Trophoblast cell (in vitro differentiated cells and primary cell): ENCODE measurements around the gene ANKUB1.

Source experiments
- DNase-seq, 2 donors: peaks; one replicate each; pipeline ENCODE4 v3.0.0-alpha.2; 2016
- H2AFZ ChIP-seq: 2 replicates; pipeline ENCODE4 v1.6.1; 2013; ENCODE audit warnings: low read length, moderate library complexity, mild to moderate bottlenecking; ENCODE audit not compliant: insufficient read depth, poor library complexity
- H2AK5ac ChIP-seq: 2 replicates; pipeline ENCODE4 v1.6.1; 2013; ENCODE audit warnings: mild to moderate bottlenecking, low read length
- H2BK120ac ChIP-seq: 2 replicates; pipeline ENCODE4 v1.6.1; 2013; ENCODE audit warnings: low read length, mild to moderate bottlenecking, moderate library complexity; ENCODE audit not compliant: insufficient read depth, poor library complexity
- H2BK12ac ChIP-seq: 2 replicates; pipeline ENCODE4 v1.6.1; 2013; ENCODE audit warnings: mild to moderate bottlenecking, low read length, moderate library complexity
- H2BK5ac ChIP-seq: 2 replicates; pipeline ENCODE4 v1.6.1; 2013; ENCODE audit warnings: low read length, low read depth, moderate library complexity, mild to moderate bottlenecking; ENCODE audit not compliant: poor library complexity
- H3K14ac ChIP-seq: 2 replicates; pipeline ENCODE4 v1.6.1; 2013; ENCODE audit warnings: mild to moderate bottlenecking, low read length
- H3K18ac ChIP-seq: 2 replicates; pipeline ENCODE4 v1.6.1; 2013; ENCODE audit warnings: mild to moderate bottlenecking, low read length
- H3K23ac ChIP-seq: 2 replicates; pipeline ENCODE4 v1.6.1; 2013; ENCODE audit warnings: low read length
- H3K27ac ChIP-seq: 2 replicates; pipeline ENCODE4 v1.5.1; 2013; ENCODE audit warnings: low read depth, mild to moderate bottlenecking, inconsistent platforms, low read length, moderate library complexity
- H3K27me3 ChIP-seq: 2 replicates; pipeline ENCODE4 v1.6.1; 2013; ENCODE audit warnings: inconsistent platforms, mild to moderate bottlenecking, low read length, moderate library complexity; ENCODE audit not compliant: insufficient read depth
- H3K36me3 ChIP-seq, 2 experiments: 1 replicate in 1 of 2; 2 replicates in 1 of 2; pipeline ENCODE4 v1.6.1; 2013; ENCODE audit warnings: low read length in 2 of 2, mild to moderate bottlenecking in 2 of 2, moderate library complexity in 1 of 2; ENCODE audit not compliant: insufficient read depth in 2 of 2, control insufficient read depth in 1 of 2
- H3K4ac ChIP-seq: 2 replicates; pipeline ENCODE4 v1.6.1; 2013; ENCODE audit warnings: low read depth, mild to moderate bottlenecking, low read length, moderate library complexity
- H3K4me1 ChIP-seq, 2 experiments: 1 replicate in 1 of 2; 2 replicates in 1 of 2; pipeline ENCODE4 v1.6.1; 2013; ENCODE audit warnings: low read length in 2 of 2, mild to moderate bottlenecking in 2 of 2, moderate library complexity in 1 of 2; ENCODE audit not compliant: insufficient read depth in 2 of 2, control insufficient read depth in 1 of 2
- H3K4me2 ChIP-seq: 2 replicates; pipeline ENCODE4 v1.6.1; 2013; ENCODE audit warnings: inconsistent platforms, mild to moderate bottlenecking, low read length, moderate library complexity
- H3K4me3 ChIP-seq: 2 replicates; pipeline ENCODE4 v1.5.1; 2013; ENCODE audit warnings: mild to moderate bottlenecking, low read depth, low read length, inconsistent platforms
- H3K79me1 ChIP-seq: one replicate; pipeline ENCODE4 v1.6.1; 2013; ENCODE audit warnings: low read length
- H3K79me2 ChIP-seq: 2 replicates; pipeline ENCODE4 v1.6.1; 2013; ENCODE audit warnings: low read length, mild to moderate bottlenecking; ENCODE audit not compliant: control insufficient read depth, insufficient read depth, poor library complexity
- H3K9ac ChIP-seq: 2 replicates; pipeline ENCODE4 v1.6.1; 2013; ENCODE audit warnings: mild to moderate bottlenecking, low read length
- H3K9me3 ChIP-seq: 2 replicates; pipeline ENCODE4 v1.6.1; 2013; ENCODE audit warnings: low read depth, mild to moderate bottlenecking, control low read depth, inconsistent platforms, low read length; ENCODE audit not compliant: insufficient read depth
- H4K12ac ChIP-seq: 2 replicates; pipeline ENCODE4 v1.6.1; 2013; ENCODE audit warnings: low read depth, mild to moderate bottlenecking, low read length, moderate library complexity
- H4K8ac ChIP-seq: 2 replicates; pipeline ENCODE4 v1.6.1; 2013; ENCODE audit warnings: low read depth, mild to moderate bottlenecking, low read length, moderate library complexity
- H4K91ac ChIP-seq: one replicate; pipeline ENCODE4 v1.6.1; 2013; ENCODE audit warnings: low read depth, mild to moderate bottlenecking, low read length, moderate library complexity
- WGBS: extraction: QIAGEN DNeasy Blood & Tissue Kit; methylation state at CpG from one replicate; pipeline ENCODE4 v1.1.7; 2013; ENCODE audit warnings: missing lambda C conversion rate; ENCODE audit not compliant: insufficient read length, insufficient coverage; ENCODE audit errors: extremely low coverage; 5-methylcytosine and 5-hydroxymethylcytosine counted together

ANKUB1 gene

GRCh38 chr3:149819432-149819831 lies 27.1 kb upstream of the ANKUB1 start:
- H3K27ac ChIP-seq: no peak overlapping the region

GRCh38 chr3:149816986-149817385 lies 24.6 kb upstream of the ANKUB1 start:
- Histone ChIP-seq H4K91ac (no peak overlapping the region), H2BK120ac (no peak overlapping the region), H3K18ac (no peak overlapping the region), H2BK5ac (no peak overlapping the region), H3K23ac (no peak overlapping the region), H3K79me1 (peaks cover 10% of the 10 kb centered on the region), H3K36me3 (no peaks in the 10 kb centered on the region), H3K4ac (no peak overlapping the region), H3K4me2 (no peak overlapping the region), H4K12ac (no peak overlapping the region), H2AK5ac (no peak overlapping the region), H3K27ac (no peak overlapping the region), H2BK12ac (no peak overlapping the region), H3K4me1 (peaks cover 0 to 2% of the 10 kb centered on the region in 2 experiments), H2AFZ (no peak overlapping the region), H3K79me2 (peaks cover 7% of the 10 kb centered on the region), H3K9ac (no peak overlapping the region), H3K14ac (no peak overlapping the region), H3K27me3 (no peaks in the 10 kb centered on the region), H4K8ac (no peak overlapping the region), H3K4me3 (no peak overlapping the region), H3K9me3 (no peaks in the 10 kb centered on the region)
- peak in 1 of 2 donors; percentile 36 for DNase-seq
- 100% methylated on average over 1 of the region's 2 CpGs for WGBS

More at GRCh38 chr3:149819432-149819831, 27.1 kb upstream of the ANKUB1 start:
- no peak overlapping the region for H3K4me3 ChIP-seq
- no CpG with 5 or more reads among the region's 1 CpG for WGBS
- H2BK120ac ChIP-seq: no peak overlapping the region
- H4K12ac ChIP-seq: no peak overlapping the region
- no peak overlapping the region for H3K4ac ChIP-seq
- no peaks in the 10 kb centered on the region for H3K79me2 ChIP-seq
- DNase-seq: no peak
- no peak overlapping the region for H2BK5ac ChIP-seq
- H3K23ac ChIP-seq: no peak overlapping the region
- no peak overlapping the region for H3K9ac ChIP-seq
- no peaks in the 10 kb centered on the region for H3K4me1 ChIP-seq
- no peak overlapping the region for H4K91ac ChIP-seq
- no peak overlapping the region for H3K14ac ChIP-seq
- H2AFZ ChIP-seq: no peak overlapping the region
- H3K9me3 ChIP-seq: no peaks in the 10 kb centered on the region
- H3K79me1 ChIP-seq: no peaks in the 10 kb centered on the region
- no peak overlapping the region for H3K18ac ChIP-seq
- H3K36me3 ChIP-seq: no peaks in the 10 kb centered on the region
- H3K27me3 ChIP-seq: no peaks in the 10 kb centered on the region
- no peak overlapping the region for H4K8ac ChIP-seq
- H3K4me2 ChIP-seq: no peak overlapping the region
- H2AK5ac ChIP-seq: no peak overlapping the region
- H2BK12ac ChIP-seq: no peak overlapping the region

- Histone ChIP-seq H3K9ac (no peak overlapping the region), H4K12ac (no peak overlapping the region), H3K18ac (no peak overlapping the region), H3K79me1 (peaks cover 10% of the 10 kb centered on the region), H3K27me3 (no peaks in the 10 kb centered on the region), H4K91ac (no peak overlapping the region), H3K27ac (no peak overlapping the region), H2AK5ac (no peak overlapping the region), H2BK5ac (no peak overlapping the region), H3K4me3 (no peak overlapping the region), H4K8ac (no peak overlapping the region), H2BK120ac (no peak overlapping the region), H3K4me1 (peaks cover 0 to 2% of the 10 kb centered on the region in 2 experiments), H3K9me3 (no peaks in the 10 kb centered on the region), H3K79me2 (peaks cover 7% of the 10 kb centered on the region), H2AFZ (no peak overlapping the region), H3K4me2 (no peak overlapping the region), H3K23ac (no peak overlapping the region), H3K14ac (no peak overlapping the region), H3K4ac (no peak overlapping the region), H2BK12ac (no peak overlapping the region), H3K36me3 (no peaks in the 10 kb centered on the region)
- no CpG with 5 or more reads among the region's 3 CpGs for whole genome bisulfite sequencing
- no peak for DNase-seq
These were observed 24.0 kb upstream of the ANKUB1 start for GRCh38 chr3:149816311-149816710.

GRCh38 chr3:149815728-149816127 lies 23.4 kb upstream of the ANKUB1 start:
- Histone ChIP-seq H3K23ac (no peak overlapping the region), H3K18ac (no peak overlapping the region), H2AFZ (no peak overlapping the region), H3K27ac (no peak overlapping the region), H3K4ac (peak overlapping the region; percentile 33), H4K12ac (no peak overlapping the region), H2BK12ac (no peak overlapping the region), H2AK5ac (no peak overlapping the region), H3K79me1 (peaks cover 10% of the 10 kb centered on the region), H3K79me2 (peaks cover 7% of the 10 kb centered on the region), H4K8ac (no peak overlapping the region), H3K4me1 (peaks cover 0 to 2% of the 10 kb centered on the region in 2 experiments), H4K91ac (no peak overlapping the region), H3K4me2 (no peak overlapping the region), H2BK120ac (no peak overlapping the region), H3K4me3 (no peak overlapping the region), H3K9ac (no peak overlapping the region), H3K36me3 (no peaks in the 10 kb centered on the region), H3K14ac (no peak overlapping the region), H3K27me3 (no peaks in the 10 kb centered on the region), H3K9me3 (no peaks in the 10 kb centered on the region), H2BK5ac (no peak overlapping the region)
- WGBS: no CpG with 5 or more reads among the region's 3 CpGs
- DNase-seq: no peak
